NCI-H146 treated with DMSO at 0.1 percent for 48 hours (cell line): ENCODE results near the gene FAM237B.
"Not testable (repeated sequence)": the region's sequence is repeated elsewhere in the genome, so short reads cannot be mapped to it uniquely, and the experiment has no call there.

Experiments
- DNase-seq: peaks from one replicate; lab custom pipeline; 2025; ENCODE audit not compliant: unreplicated experiment; lab: John Stamatoyannopoulos, UW

The FAM237B gene

GRCh38 chr7:90320801-90321494 lies at the start of gene FAM237B:
Gene FAM237B, minus strand, starts transcription at chr7:90321304. Its CDS starts 1,556 bp downstream, at chr7:90319748.
- DNase-seq: no peak

- DNase-seq: no peak
Observed at GRCh38 chr7:90351987-90352386, 30.9 kb upstream of the FAM237B start.

GRCh38 chr7:90350032-90350431 lies 28.9 kb upstream of the FAM237B start:
- DNase-seq: not testable (repeated sequence)

- DNase-seq: no peak
Observed at GRCh38 chr7:90349305-90349704, 28.2 kb upstream of the FAM237B start.

GRCh38 chr7:90347759-90348158 lies 26.7 kb upstream of the FAM237B start:
- DNase-seq: no peak

- peak; percentile 85 for DNase-seq
Observed at GRCh38 chr7:90346336-90347125, 25.4 kb upstream of the FAM237B start, which contains the start of gene GTPBP10. Gene GTPBP10, plus strand, starts transcription at chr7:90346716. Its CDS starts 26 bp downstream, at chr7:90346742.

GRCh38 chr7:90345595-90346335 lies 24.7 kb upstream of the FAM237B start:
- no peak for DNase-seq

- no peak for DNase-seq
Observed at GRCh38 chr7:90345016-90345415, 23.9 kb upstream of the FAM237B start.

GRCh38 chr7:90337106-90337505 lies 16.0 kb upstream of the FAM237B start:
- DNase-seq: no peak

- not testable (repeated sequence) for DNase-seq
Observed at GRCh38 chr7:90334926-90335325, 13.8 kb upstream of the FAM237B start.

- no peak for DNase-seq
Observed at GRCh38 chr7:90334193-90334843, 13.2 kb upstream of the FAM237B start.

GRCh38 chr7:90326500-90326899 lies 5.4 kb upstream of the FAM237B start:
- DNase-seq: no peak

- no peak for DNase-seq
Observed at GRCh38 chr7:90322837-90323236, 1.7 kb upstream of the FAM237B start.

- DNase-seq: no peak
Observed at GRCh38 chr7:90320418-90320800, 695 bp downstream of the FAM237B start.

- no peak for DNase-seq
Observed at GRCh38 chr7:90320014-90320413, 1.1 kb downstream of the FAM237B start.

GRCh38 chr7:90313907-90314306 lies 7.2 kb downstream of the FAM237B start:
- no peak for DNase-seq

GRCh38 chr7:90312745-90313144 lies 8.4 kb downstream of the FAM237B start:
- DNase-seq: no peak

- no peak for DNase-seq
Observed at GRCh38 chr7:90311175-90311574, 9.9 kb downstream of the FAM237B start.

GRCh38 chr7:90309872-90310271 lies 11.2 kb downstream of the FAM237B start:
- no peak for DNase-seq

- no peak for DNase-seq
Observed at GRCh38 chr7:90303241-90303640, 17.9 kb downstream of the FAM237B start.
